ENCODE data around the gene TBCCD1.
"Not testable (repeated sequence)": the region's sequence is repeated elsewhere in the genome, so short reads cannot be mapped to it uniquely, and the experiment has no call there.

Gene TBCCD1

GRCh38 chr3:186544281-186544680 is 22.9 kb downstream of the TBCCD1 start, which contains the start of gene CRYGS:
CRYGS (minus strand) TSS chr3:186544380; CDS start chr3:186544326, 54 bp downstream.
- DNase-seq, result no peak

- no peak for DNase-seq
Measured at GRCh38 chr3:186540835-186541226, 26.3 kb downstream of the TBCCD1 start.

DNA sequence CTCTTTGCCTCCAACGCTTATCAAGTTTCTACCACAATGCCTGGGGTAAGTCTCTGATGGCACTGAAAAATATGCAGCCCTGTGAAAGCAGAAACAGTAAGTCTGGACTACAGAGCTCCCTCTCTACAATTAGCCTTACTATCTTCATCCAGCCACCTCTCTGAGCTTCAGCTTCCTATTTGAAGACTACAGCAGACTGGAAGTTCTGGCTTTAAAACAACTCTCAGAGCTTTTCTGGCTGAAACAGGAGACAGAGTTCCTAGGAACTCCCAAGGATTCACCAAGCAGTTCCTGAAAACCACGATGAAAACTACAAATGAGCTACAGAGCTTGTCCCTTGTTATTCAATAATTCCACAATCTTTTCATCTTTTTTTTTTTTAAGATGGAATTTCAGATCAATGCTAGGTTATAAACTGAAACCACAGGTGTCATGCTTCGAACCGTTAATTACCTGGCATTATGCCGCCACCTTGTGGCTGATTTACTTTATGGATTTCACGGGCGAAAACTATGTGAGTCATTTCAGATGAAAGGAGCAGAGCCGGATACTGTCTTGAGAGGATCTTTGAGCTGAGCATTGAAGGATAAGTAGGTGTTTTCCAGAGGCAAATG is 26.8 kb downstream of the TBCCD1 start:
- DNase-seq, result peak; percentile 83

DNA sequence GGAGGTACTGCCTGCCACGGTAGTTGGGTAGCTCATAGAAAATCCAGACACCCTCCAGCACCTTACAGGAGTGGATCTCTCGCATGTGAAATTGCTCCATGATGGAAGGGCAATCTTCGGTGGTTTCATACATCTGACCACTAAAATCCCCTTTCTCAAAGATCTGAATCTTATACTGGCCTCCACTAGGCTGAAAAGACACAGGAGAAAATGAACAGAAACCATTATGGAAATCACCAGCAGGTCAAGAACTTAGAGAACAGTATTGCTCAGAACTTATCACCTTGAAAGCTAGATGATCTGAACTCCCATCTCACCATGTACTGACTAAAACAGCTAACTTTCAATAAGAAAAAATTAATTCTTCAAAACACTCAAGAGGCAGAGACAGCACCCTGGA is 28.4 kb downstream of the TBCCD1 start:
- no peak for DNase-seq

DNA sequence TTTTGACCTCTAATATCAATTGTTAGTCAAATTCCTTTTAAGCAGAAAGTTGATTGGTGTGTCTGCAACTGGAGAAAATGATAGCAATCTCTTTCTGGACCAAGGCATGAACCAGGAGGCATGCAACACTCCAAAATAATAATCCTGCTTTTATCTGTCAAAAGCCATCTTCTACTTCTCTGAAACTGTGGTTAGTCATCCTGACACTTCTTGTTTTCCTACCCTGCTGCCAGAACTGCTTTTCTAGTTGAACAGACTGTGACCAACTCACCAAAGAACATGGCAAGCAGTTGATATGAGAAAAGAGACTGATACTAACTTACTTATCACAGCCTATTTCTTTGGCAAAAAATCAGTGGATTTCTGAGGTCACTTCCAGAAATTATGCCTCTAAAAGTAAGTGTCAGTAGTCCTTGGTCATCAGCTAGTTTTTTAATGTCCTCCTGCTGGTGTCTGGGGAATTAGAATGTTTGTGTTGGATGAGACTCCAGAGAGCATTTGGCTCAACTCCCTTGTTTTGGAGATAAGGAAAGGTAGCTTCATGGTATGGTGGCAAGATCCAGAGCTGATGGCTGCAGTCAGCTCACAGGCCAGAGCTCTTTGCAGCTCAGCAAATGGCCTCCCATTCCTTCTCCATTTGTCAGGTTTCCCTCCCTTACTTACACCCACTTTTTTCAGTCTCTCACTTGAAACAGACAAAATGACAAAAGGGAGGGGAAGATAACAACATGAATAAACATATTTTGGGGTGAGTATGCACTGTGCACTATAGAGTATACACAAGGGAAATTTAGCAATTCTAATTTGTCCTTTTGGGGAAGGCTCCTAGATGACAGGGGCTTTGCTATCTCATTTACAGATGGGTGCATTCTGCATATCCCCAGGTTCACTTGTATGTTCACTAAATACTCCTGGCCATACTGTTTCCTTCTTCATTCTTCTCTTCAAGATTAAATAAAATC is 30.0 kb downstream of the TBCCD1 start:
- DNase-seq, result no peak

GRCh38 chr3:186534113-186534669 is 32.9 kb downstream of the TBCCD1 start:
- peak; percentile 57 for DNase-seq

GRCh38 chr3:186532598-186533072 is 34.5 kb downstream of the TBCCD1 start:
- DNase-seq, result no peak

DNA sequence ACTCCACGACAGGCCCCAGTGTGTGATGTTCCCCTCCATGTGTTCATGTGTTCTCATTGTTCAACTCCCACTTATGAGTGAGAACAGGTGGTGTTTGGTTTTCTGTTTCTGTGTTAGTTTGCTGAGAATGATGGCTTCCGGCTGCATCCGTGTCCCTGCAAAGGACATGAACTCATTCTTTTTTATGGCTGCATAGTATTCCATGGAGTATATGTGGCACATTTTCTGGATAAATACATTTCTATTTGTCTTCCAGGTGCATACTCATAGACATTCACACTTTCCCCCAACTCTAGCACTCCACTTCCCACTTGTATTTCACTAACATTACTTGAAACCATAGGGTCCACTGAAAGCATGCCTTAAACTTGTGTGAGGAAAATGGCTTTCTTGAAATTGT is 35.4 kb downstream of the TBCCD1 start:
- DNase-seq, result not testable (repeated sequence)

- DNase-seq, result no peak
Measured at GRCh38 chr3:186530415-186530814, 36.7 kb downstream of the TBCCD1 start.

GRCh38 chr3:186529201-186529999 is 37.7 kb downstream of the TBCCD1 start:
- DNase-seq, result no peak

DNA sequence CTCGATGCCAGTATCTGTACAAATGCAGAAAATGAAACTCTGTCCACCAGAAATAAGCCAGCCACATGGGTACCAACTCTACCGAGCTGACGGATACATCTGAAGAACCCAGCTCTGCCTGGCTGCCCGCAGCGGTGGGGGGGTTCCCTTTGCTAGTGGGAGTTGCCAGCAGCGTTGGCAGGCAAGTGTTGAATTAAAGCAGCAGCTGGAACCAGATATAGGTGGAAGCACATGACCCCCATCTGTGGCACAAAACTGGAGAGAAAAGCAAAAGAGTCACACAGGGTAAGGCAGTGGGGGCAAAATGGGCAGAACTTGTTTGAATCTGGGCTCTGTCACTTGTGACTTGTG is 40.9 kb downstream of the TBCCD1 start:
- DNase-seq, result no peak

GRCh38 chr3:186525369-186526255 is 41.5 kb downstream of the TBCCD1 start:
- DNase-seq, result no peak

DNA sequence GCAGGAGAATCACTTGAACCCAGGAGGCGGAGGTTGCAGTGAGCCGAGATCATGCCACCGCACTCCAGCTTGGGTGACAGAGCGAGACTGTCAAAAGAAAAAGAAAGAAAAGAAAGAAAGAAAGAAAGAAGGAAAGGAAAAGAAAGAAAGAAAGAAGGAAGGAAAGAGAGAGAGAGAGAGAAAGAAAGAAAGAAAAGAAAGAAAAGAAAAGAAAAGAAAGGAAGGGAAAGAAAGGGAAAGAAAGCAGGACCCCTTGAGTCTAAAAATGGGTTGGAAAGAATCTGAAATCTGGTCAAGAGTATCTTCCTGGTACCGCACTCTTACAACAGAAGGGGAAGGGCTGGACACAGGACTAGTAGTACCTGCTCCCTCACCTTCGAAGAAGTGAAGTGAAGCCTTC is 42.5 kb downstream of the TBCCD1 start:
- DNase-seq, result no peak

DNA sequence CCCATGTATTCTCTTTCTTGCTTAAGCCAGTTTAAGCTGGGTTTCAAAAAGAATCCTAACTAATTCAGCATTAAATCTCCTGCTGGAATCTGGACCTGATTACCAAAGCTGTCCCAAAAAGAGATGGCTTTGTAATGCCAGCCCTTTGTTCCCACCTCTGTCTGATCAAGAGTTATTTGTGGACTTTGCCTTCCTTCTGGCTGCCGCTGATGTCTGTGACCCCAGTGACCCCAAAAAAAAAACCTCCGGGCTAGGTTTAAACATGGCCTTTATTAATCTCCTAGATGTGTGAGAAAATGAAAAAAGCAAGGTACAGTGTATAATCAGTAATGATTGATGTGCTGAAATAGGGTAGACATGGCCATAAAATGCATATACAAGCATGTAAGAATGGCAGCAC is 43.7 kb downstream of the TBCCD1 start:
- no peak for DNase-seq

DNA sequence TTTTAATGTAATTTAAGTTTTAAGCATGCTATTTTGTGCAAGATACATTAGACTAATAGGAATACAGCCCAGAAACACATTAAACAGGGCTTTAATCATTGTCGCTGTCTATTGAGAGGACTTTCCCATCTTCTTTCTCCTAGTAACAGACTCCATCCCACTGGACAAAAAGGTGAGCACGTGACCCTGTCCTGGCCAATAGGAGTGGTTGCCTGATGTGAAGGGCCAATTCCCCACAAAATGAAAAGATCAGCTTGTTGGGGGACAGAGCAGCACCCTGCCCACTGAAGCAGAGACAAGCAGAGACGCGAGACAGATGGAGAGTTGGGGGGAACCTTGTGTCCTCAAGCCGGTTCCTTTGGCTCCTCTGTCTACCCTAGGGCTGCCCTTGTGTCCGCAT is 44.1 kb downstream of the TBCCD1 start:
- DNase-seq, result no peak

GRCh38 chr3:186520957-186521842 is 45.9 kb downstream of the TBCCD1 start:
- DNase-seq, result peak; percentile 38

GRCh38 chr3:186520431-186520830 is 46.7 kb downstream of the TBCCD1 start:
- DNase-seq, result no peak

DNA sequence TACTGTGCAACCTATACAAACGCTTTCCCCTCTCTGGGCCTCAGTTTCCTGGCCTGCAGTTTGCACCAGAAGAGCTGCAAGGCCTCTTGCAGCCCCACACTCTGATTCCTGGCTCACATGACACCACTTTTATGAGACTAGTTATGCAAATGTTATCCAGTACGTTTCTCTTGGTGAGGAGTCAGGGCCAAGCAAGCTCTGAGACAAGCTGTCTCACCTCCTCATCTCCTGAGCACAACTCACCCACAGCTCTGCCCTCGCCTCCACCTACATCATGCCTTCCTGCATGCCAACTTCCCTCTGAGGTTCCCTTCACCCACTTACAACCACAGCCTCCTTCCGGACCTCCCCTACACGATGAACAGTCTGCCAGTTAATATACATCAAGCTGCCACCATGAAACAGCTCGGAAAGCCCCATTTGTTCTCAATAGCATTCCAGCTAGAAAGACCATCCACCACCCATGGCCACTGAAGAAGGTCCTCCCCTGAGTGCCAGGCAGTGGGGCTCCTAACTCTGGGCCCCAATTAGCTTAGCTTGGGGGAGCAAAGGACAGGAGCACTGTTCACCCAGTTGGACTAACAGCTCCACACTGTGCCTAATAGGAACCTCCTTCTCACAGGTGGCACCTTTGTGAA is 48.0 kb downstream of the TBCCD1 start:
- DNase-seq, result peak; percentile 72

DNA sequence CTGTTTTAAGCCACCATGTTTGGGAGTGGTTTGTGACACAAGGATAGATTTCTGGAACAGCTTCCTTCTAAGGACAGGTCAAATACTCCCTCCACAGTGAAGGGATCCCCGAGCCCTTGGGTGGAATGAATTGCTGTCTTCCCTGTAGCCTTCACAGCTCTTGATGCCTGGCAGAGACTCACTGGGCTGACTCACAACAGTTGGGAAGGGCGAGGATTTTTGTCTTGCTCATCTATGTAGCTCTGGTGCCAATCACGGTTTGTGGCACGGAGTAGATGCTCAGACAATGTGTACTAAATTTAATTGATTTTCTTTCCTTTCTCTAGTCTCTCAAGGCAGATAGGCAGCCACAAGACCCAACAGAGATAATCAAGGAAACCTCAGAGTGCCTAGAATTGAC is 49.9 kb downstream of the TBCCD1 start:
- no peak for DNase-seq

- DNase-seq, result no peak
Measured at GRCh38 chr3:186516646-186517045, 50.5 kb downstream of the TBCCD1 start.
